B cell (primary cell): ENCODE data around the gene IKBKG. TPM values are rescaled to one million over a fixed set of nuclear protein-coding genes. Genes with fewer than 3 reads are reported as not detected.

Experiments used
- ATAC-seq: fragments of 200-7000 bp; cut with Tn5 transposase; one replicate; pipeline ENCODE4 v1.10.0; 2021; ENCODE audit warnings: low read depth, mild to moderate bottlenecking, moderate number of reproducible peaks, moderate library complexity
- CTCF ChIA-PET: fragments of 350-600 bp; sonication (Branson Sonifier 250); formaldehyde crosslinking; loops from one replicate; lab custom pipeline; 2021; ENCODE audit warnings: antibody characterized with exemption, inconsistent platforms; lab: Charles Lee
- POLR2A ChIA-PET: fragments of 350-600 bp; sonication (Branson Sonifier 250); formaldehyde crosslinking; loops from one replicate; lab custom pipeline; 2021; ENCODE audit warnings: antibody characterized with exemption; lab: Charles Lee
- DNase-seq: peaks from one replicate; pipeline ENCODE4 v3.0.0; 2013
- H2AFZ ChIP-seq: 2 replicates; pipeline ENCODE4 v1.6.1; 2012; ENCODE audit warnings: mild to moderate bottlenecking, low read depth, low read length; ENCODE audit not compliant: insufficient read depth, poor library complexity, severe bottlenecking
- H3K27ac ChIP-seq, 2 donors: 1 replicate in 1 of 2; 2 replicates in 1 of 2; pipeline ENCODE4 v1.5.1; 2012 to 2013; ENCODE audit warnings: low read length in 2 of 2, mild to moderate bottlenecking in 2 of 2, moderate library complexity in 1 of 2
- H3K27me3 ChIP-seq, 4 experiments: fragments of 200-600 bp in 1 of 4; sonication (generic) in 1 of 4; replicated peaks in 1 of 4; 1 replicate in 2 of 4; 2 replicates in 2 of 4; pipeline versions ENCODE4 v1.6.1 to v1.7.0; 2013 to 2016; ENCODE audit warnings: low read length in 3 of 4, mild to moderate bottlenecking in 2 of 4, mixed read lengths in 1 of 4, moderate library complexity in 1 of 4; ENCODE audit not compliant: insufficient read depth in 4 of 4, control insufficient read depth in 3 of 4; ENCODE audit errors: control extremely low read depth in 1 of 4
- H3K36me3 ChIP-seq, 2 experiments: replicated peaks in 1 of 2; 1 replicate in 1 of 2; 2 replicates in 1 of 2; pipeline versions ENCODE4 v1.6.1 to v1.7.1; 2013; ENCODE audit warnings: low read length in 1 of 2; ENCODE audit not compliant: insufficient read depth in 2 of 2, control insufficient read depth in 1 of 2; ENCODE audit errors: control extremely low read depth in 1 of 2, extremely low read depth in 1 of 2
- H3K4me1 ChIP-seq, 2 donors: fragments of 200-600 bp in 1 of 2; sonication (generic) in 1 of 2; 1 replicate in 1 of 2; 2 replicates in 1 of 2; pipeline versions ENCODE4 v1.5.1 to v1.6.1; 2013 to 2017; ENCODE audit warnings: low read length in 2 of 2; ENCODE audit not compliant: control insufficient read depth in 2 of 2, insufficient read depth in 2 of 2
- H3K4me2 ChIP-seq: replicated peaks from 2 replicates; pipeline ENCODE3; 2012; ENCODE audit warnings: mild to moderate bottlenecking, low read depth, low read length; ENCODE audit not compliant: poor library complexity, severe bottlenecking
- H3K4me3 ChIP-seq, 5 experiments: fragments of 200-600 bp in 1 of 5; sonication (generic) in 1 of 5; 1 replicate in 3 of 5; 2 replicates in 2 of 5; pipeline versions ENCODE4 v1.5.1 to v1.7.0; 2011 to 2016; ENCODE audit warnings: low read length in 4 of 5, mild to moderate bottlenecking in 4 of 5, low read depth in 2 of 5, control low read depth in 1 of 5, moderate library complexity in 1 of 5; ENCODE audit not compliant: insufficient read depth in 1 of 5; ENCODE audit errors: control extremely low read depth in 1 of 5, extremely low read depth in 1 of 5
- H3K79me2 ChIP-seq: fragments of 200-600 bp; sonication (generic); one replicate; pipeline ENCODE4 v1.6.0; 2016; ENCODE audit warnings: low read length; ENCODE audit not compliant: control insufficient read depth, insufficient read depth
- H3K9ac ChIP-seq: fragments of 200-600 bp; sonication (generic); 2 replicates; pipeline ENCODE4 v1.6.1; 2017; ENCODE audit warnings: mild to moderate bottlenecking, low read length, moderate library complexity
- H3K9me3 ChIP-seq, 3 donors: one replicate each; pipeline versions ENCODE4 v1.6.1 to v1.7.1; 2013; ENCODE audit warnings: low read length in 2 of 3; ENCODE audit not compliant: control insufficient read depth in 2 of 3, insufficient read depth in 1 of 3; ENCODE audit errors: control extremely low read depth in 1 of 3
- H4K20me1 ChIP-seq: 2 replicates; pipeline ENCODE4 v1.6.0; 2012; ENCODE audit warnings: mild to moderate bottlenecking, low read length; ENCODE audit not compliant: insufficient read depth, control insufficient read depth, poor library complexity, severe bottlenecking
- H3K27ac Mint-ChIP-seq: one replicate; pipeline ENCODE4 v1.8.0; 2021; ENCODE audit warnings: mixed read lengths
- H3K27me3 Mint-ChIP-seq: one replicate; pipeline ENCODE4 v1.8.0; 2021; ENCODE audit warnings: mixed read lengths
- H3K4me1 Mint-ChIP-seq: one replicate; pipeline ENCODE4 v1.8.0; 2021; ENCODE audit warnings: mixed read lengths
- H3K4me3 Mint-ChIP-seq: one replicate; pipeline ENCODE4 v1.8.0; 2021; ENCODE audit warnings: mixed read lengths
- H3K9me3 Mint-ChIP-seq: one replicate; pipeline ENCODE4 v1.8.0; 2022; ENCODE audit warnings: mixed read lengths; ENCODE audit not compliant: insufficient read depth
- EZH2 ChIP-seq: IDR thresholded peaks from 2 replicates; pipeline ENCODE4 v1.6.1; 2012; ENCODE audit warnings: borderline replicate concordance, low read depth, mild to moderate bottlenecking, moderate library complexity, low read length; ENCODE audit not compliant: insufficient read depth, poor library complexity, severe bottlenecking
- WGBS: methylation state at CpG from one replicate; pipeline ENCODE4 v1.1.5; 2013; ENCODE audit warnings: missing lambda C conversion rate; ENCODE audit not compliant: insufficient coverage; 5-methylcytosine and 5-hydroxymethylcytosine counted together
- intact Hi-C: fragments of 100-400 bp; cut with micrococcal nuclease; formaldehyde crosslinking; loops from one replicate; pipeline ENCODE4 v1.10.0; 2022
- polyA plus RNA-seq: library from polyadenylated mRNA; depleted of rRNA; stranded (reverse); fragments of >200 nt; gene quantifications from 2 replicates; pipeline ENCODE4 v1.2.3, GENCODE V29; 2012
- total RNA-seq, 2 donors: library from RNA; stranded (reverse); fragments of 120-200 nt in 1 of 2; gene quantifications; 1 replicate in 1 of 2; 2 replicates in 1 of 2; pipeline versions ENCODE4 v1.2.3 to v1.2.4, GENCODE V29; 2013 to 2022
- TF ChIP-seq, protein P1 (sequence below): fragments of 200-600 bp; IDR thresholded peaks from one replicate; pipeline ENCODE4 v1.8.0; 2022; ENCODE audit warnings: antibody characterized with exemption, mild to moderate bottlenecking

The IKBKG gene
- total and polyA plus RNA-seq, 2 donors (not counting 1 experiment from before 2014, with no cell fraction given), result 46.7 to 65.1 TPM

DNA sequence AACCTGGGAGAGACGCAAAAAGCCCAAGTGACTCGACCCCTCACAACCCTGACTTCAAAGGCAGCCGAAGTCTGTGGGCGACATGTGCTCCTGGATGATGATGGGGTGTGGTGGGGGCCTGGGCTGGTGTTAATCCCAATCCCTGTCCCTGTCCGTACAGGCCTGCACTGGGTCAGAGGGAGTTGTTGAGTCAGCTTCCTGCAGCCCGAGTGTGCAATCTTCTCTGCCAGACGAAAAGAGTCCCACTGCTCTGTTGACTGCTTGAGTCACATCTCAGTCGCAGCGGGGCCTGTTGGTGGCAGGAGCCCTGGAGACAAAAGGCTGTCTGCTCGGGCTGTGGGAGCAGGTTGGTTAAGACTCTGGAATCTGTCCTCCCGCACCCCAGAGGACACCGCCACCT lies 41.7 kb upstream of the IKBKG start:
- H4K20me1 ChIP-seq, result no peaks in the 10 kb centered on the region
- H3K27ac ChIP-seq, result no peak overlapping the region
- TF ChIP-seq, protein P1, sequence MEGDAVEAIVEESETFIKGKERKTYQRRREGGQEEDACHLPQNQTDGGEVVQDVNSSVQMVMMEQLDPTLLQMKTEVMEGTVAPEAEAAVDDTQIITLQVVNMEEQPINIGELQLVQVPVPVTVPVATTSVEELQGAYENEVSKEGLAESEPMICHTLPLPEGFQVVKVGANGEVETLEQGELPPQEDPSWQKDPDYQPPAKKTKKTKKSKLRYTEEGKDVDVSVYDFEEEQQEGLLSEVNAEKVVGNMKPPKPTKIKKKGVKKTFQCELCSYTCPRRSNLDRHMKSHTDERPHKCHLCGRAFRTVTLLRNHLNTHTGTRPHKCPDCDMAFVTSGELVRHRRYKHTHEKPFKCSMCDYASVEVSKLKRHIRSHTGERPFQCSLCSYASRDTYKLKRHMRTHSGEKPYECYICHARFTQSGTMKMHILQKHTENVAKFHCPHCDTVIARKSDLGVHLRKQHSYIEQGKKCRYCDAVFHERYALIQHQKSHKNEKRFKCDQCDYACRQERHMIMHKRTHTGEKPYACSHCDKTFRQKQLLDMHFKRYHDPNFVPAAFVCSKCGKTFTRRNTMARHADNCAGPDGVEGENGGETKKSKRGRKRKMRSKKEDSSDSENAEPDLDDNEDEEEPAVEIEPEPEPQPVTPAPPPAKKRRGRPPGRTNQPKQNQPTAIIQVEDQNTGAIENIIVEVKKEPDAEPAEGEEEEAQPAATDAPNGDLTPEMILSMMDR, result no peak
- no peak for TF ChIP-seq EZH2
- H3K4me1 Mint-ChIP-seq, result no peaks in the 10 kb centered on the region
- peaks cover 0 to 16% of the 10 kb centered on the region in 2 experiments for H3K36me3 ChIP-seq
- no peaks in the 10 kb centered on the region for H3K27me3 Mint-ChIP-seq
- no peak for ATAC-seq
- no peaks in the 10 kb centered on the region for H3K9me3 Mint-ChIP-seq
- H3K27me3 ChIP-seq, result no peaks in the 10 kb centered on the region
- ChIA-PET POLR2A (no interaction called here), CTCF (no interaction called here)
- 100% methylated on average over 3 of the region's 12 CpGs for WGBS
- peaks cover 0 to 3% (median 0%) of the 10 kb centered on the region in 3 donors for H3K9me3 ChIP-seq
- H3K4me1 ChIP-seq, result no peaks in the 10 kb centered on the region
- no peak overlapping the region for H3K27ac Mint-ChIP-seq
- H3K9ac ChIP-seq, result no peak overlapping the region
- H3K4me3 Mint-ChIP-seq, result no peak overlapping the region
- H2AFZ ChIP-seq, result no peak overlapping the region
- intact Hi-C loops, result no loop called here
- no peak overlapping the region for H3K4me2 ChIP-seq
- H3K4me3 ChIP-seq, result no peak overlapping the region
- no peak for DNase-seq
- no peaks in the 10 kb centered on the region for H3K79me2 ChIP-seq

GRCh38 chrX:154506483-154507332 lies 40.7 kb upstream of the IKBKG start:
- no peak for DNase-seq
- H3K27ac ChIP-seq, result no peak overlapping the region
- H3K4me3 ChIP-seq, result no peak overlapping the region
- H3K4me1 Mint-ChIP-seq, result peaks cover 3% of the 10 kb centered on the region
- H3K79me2 ChIP-seq, result no peaks in the 10 kb centered on the region
- H3K27me3 Mint-ChIP-seq, result no peaks in the 10 kb centered on the region
- CTCF ChIA-PET, result no interaction called here
- H3K36me3 ChIP-seq, result peaks cover 0 to 18% of the 10 kb centered on the region in 2 experiments
- no peaks in the 10 kb centered on the region for H3K27me3 ChIP-seq
- ATAC-seq, result no peak
- intact Hi-C loops, result no loop called here
- H3K4me1 ChIP-seq, result peaks cover 0 to 7% of the 10 kb centered on the region in 2 donors
- H3K4me3 Mint-ChIP-seq, result no peak overlapping the region
- POLR2A ChIA-PET, result no interaction called here
- H3K27ac Mint-ChIP-seq, result no peak overlapping the region
- H2AFZ ChIP-seq, result no peak overlapping the region
- WGBS, result 95% methylated on average over 18 of the region's 37 CpGs
- no peaks in the 10 kb centered on the region for H3K9me3 Mint-ChIP-seq
- no peak overlapping the region for H3K4me2 ChIP-seq
- no peaks in the 10 kb centered on the region for H4K20me1 ChIP-seq
- H3K9me3 ChIP-seq, result peaks cover 0 to 3% (median 0%) of the 10 kb centered on the region in 3 donors
- H3K9ac ChIP-seq, result no peak overlapping the region
- TF ChIP-seq, protein P1, result no peak
- TF ChIP-seq EZH2, result no peak
